ENCODE results near the gene ZNF677. TPM values are rescaled to one million over a fixed set of nuclear protein-coding genes. Genes with fewer than 3 reads are reported as not detected.
"Not testable (repeated sequence)": the region's sequence is repeated elsewhere in the genome, so short reads cannot be mapped to it uniquely, and the experiment has no call there.

The ZNF677 gene
- total and polyA plus RNA-seq, 7 donors = 1.8 to 28.5 (median 15.8) TPM

- no peak overlapping the region for H3K4me3 ChIP-seq
- peaks cover 32 to 97% (median 63%) of the 10 kb centered on the region in 4 donors for H3K9me3 ChIP-seq
- H3K36me3 ChIP-seq = peaks cover 24 to 58% (median 47%) of the 10 kb centered on the region in 4 donors
- intact Hi-C loops (cut with DNase I) = no loop called here
- no peak overlapping the region for H3K27ac ChIP-seq
- no peaks in the 10 kb centered on the region for H3K4me1 ChIP-seq
- TF ChIP-seq EP300 (IDR thresholded peaks at IDR 0.05) = no peak
- TF ChIP-seq POLR2AphosphoS5 (IDR thresholded peaks at IDR 0.05) = no peak
- no peak for TF ChIP-seq CTCF (IDR thresholded peaks at IDR 0.05)
- no peak for TF ChIP-seq POLR2A (IDR thresholded peaks at IDR 0.05)
- WGBS, 2 donors = 91 to 92% methylated on average over 4 of the region's 4 CpGs
- H3K27me3 ChIP-seq = no peaks in the 10 kb centered on the region
- no peak for DNase-seq
These were observed 17.4 kb downstream of the ZNF677 start for GRCh38 chr19:53237114-53237777.

- Histone ChIP-seq H3K4me3 (no peak overlapping the region), H3K27me3 (no peaks in the 10 kb centered on the region), H3K4me1 (no peaks in the 10 kb centered on the region), H3K36me3 (no peaks in the 10 kb centered on the region), H3K27ac (no peak overlapping the region), H3K9me3 (peaks cover 21 to 44% (median 37%) of the 10 kb centered on the region in 4 donors)
- TF ChIP-seq POLR2A (IDR thresholded peaks at IDR 0.05) (no peak), CTCF (IDR thresholded peaks at IDR 0.05) (no peak)
- no peak for DNase-seq
- intact Hi-C loops (cut with DNase I) = no loop called here
- 90 to 96% methylated on average over 16 to 20 of the region's 20 CpGs for WGBS, 2 donors
These were observed 30.1 kb downstream of the ZNF677 start for GRCh38 chr19:53224606-53225005.

GRCh38 chr19:53222716-53223115 is 32.0 kb downstream of the ZNF677 start:
- intact Hi-C loops (cut with DNase I); DNase-seq; H3K4me3 ChIP-seq; H3K27ac ChIP-seq; H3K36me3 ChIP-seq; H3K4me1 ChIP-seq; H3K27me3 ChIP-seq: not testable (repeated sequence)
- 96 to 97% methylated on average over 28 of the region's 28 CpGs for WGBS, 2 donors
- peaks cover 14 to 50% (median 42%) of the 10 kb centered on the region in 4 donors for H3K9me3 ChIP-seq

GRCh38 chr19:53212703-53213320 is 41.9 kb downstream of the ZNF677 start:
- no peak for DNase-seq
- H3K9me3 ChIP-seq = peaks cover 71 to 82% (median 80%) of the 10 kb centered on the region in 4 donors
- TF ChIP-seq POLR2A (IDR thresholded peaks at IDR 0.05) = no peak
- TF ChIP-seq POLR2AphosphoS5 (IDR thresholded peaks at IDR 0.05) = no peak
- TF ChIP-seq EP300 (IDR thresholded peaks at IDR 0.05) = no peak
- TF ChIP-seq CTCF (IDR thresholded peaks at IDR 0.05) = no peak
- no peaks in the 10 kb centered on the region for H3K4me1 ChIP-seq
- no peak overlapping the region for H3K27ac ChIP-seq
- intact Hi-C loops (cut with DNase I) = no loop called here
- H3K36me3 ChIP-seq = peaks cover 31 to 44% (median 35%) of the 10 kb centered on the region in 4 donors
- H3K4me3 ChIP-seq = no peak overlapping the region
- no peaks in the 10 kb centered on the region for H3K27me3 ChIP-seq
- 95 to 97% methylated on average over 2 of the region's 2 CpGs for WGBS, 2 donors

GRCh38 chr19:53211554-53211953 is 43.1 kb downstream of the ZNF677 start:
- intact Hi-C loops (cut with DNase I); H3K4me1 ChIP-seq; H3K27me3 ChIP-seq; DNase-seq; H3K27ac ChIP-seq; H3K4me3 ChIP-seq: not testable (repeated sequence)
- Histone ChIP-seq H3K36me3 (peaks cover 31 to 56% (median 38%) of the 10 kb centered on the region in 4 donors), H3K9me3 (peaks cover 66 to 85% (median 75%) of the 10 kb centered on the region in 4 donors)
- WGBS, 2 donors = 98 to 99% methylated on average over 3 of the region's 3 CpGs
